H9 (cell line): ENCODE data around the gene CD84. TPM values are rescaled to one million over a fixed set of nuclear protein-coding genes. Genes with fewer than 3 reads are reported as not detected.

Experiments used
- DNase-seq: peaks from one replicate; pipeline ENCODE4 v3.0.0-alpha.2; 2017
- H2AFZ ChIP-seq: one replicate; pipeline ENCODE4 v1.6.1; 2013; ENCODE audit warnings: mild to moderate bottlenecking, low read length, control low read depth, moderate library complexity
- H2AK5ac ChIP-seq: 2 replicates; pipeline ENCODE4 v1.6.1; 2013; ENCODE audit warnings: low read length, control low read depth, mixed read lengths; ENCODE audit not compliant: insufficient read length
- H2BK120ac ChIP-seq: one replicate; pipeline ENCODE4 v1.6.1; 2013; ENCODE audit warnings: low read depth, mild to moderate bottlenecking, low read length, control low read depth, inconsistent platforms; ENCODE audit not compliant: poor library complexity, severe bottlenecking
- H2BK12ac ChIP-seq: 2 replicates; pipeline ENCODE4 v1.6.1; 2013; ENCODE audit warnings: low read length, control low read depth, mixed read lengths, low read depth; ENCODE audit not compliant: insufficient read length
- H2BK15ac ChIP-seq: 2 replicates; pipeline ENCODE4 v1.6.1; 2013; ENCODE audit warnings: low read depth, low read length, control low read depth
- H2BK20ac ChIP-seq: one replicate; pipeline ENCODE4 v1.6.1; 2013; ENCODE audit warnings: low read depth, mild to moderate bottlenecking, low read length, control low read depth, inconsistent platforms; ENCODE audit not compliant: poor library complexity, severe bottlenecking
- H2BK5ac ChIP-seq: 2 replicates; pipeline ENCODE4 v1.6.1; 2013; ENCODE audit warnings: low read length, control low read depth, mixed read lengths; ENCODE audit not compliant: insufficient read length
- H3K14ac ChIP-seq: 2 replicates; pipeline ENCODE4 v1.6.1; 2013; ENCODE audit warnings: low read length, control low read depth; ENCODE audit not compliant: insufficient read depth
- H3K18ac ChIP-seq: 2 replicates; pipeline ENCODE4 v1.6.1; 2013; ENCODE audit warnings: low read depth, mild to moderate bottlenecking, mixed read lengths, low read length, control low read depth; ENCODE audit not compliant: insufficient read length
- H3K23ac ChIP-seq: 2 replicates; pipeline ENCODE4 v1.6.1; 2013; ENCODE audit warnings: low read length, control low read depth, mixed read lengths, low read depth; ENCODE audit not compliant: insufficient read length
- H3K23me2 ChIP-seq: 2 replicates; pipeline ENCODE4 v1.6.1; 2013; ENCODE audit warnings: low read depth, mild to moderate bottlenecking, mixed read lengths, low read length, control low read depth; ENCODE audit not compliant: insufficient read length, poor library complexity, severe bottlenecking
- H3K27ac ChIP-seq: 2 replicates; pipeline ENCODE4 v1.5.1; 2013; ENCODE audit warnings: low read length, control low read depth, mixed read lengths, low read depth; ENCODE audit not compliant: insufficient read length
- H3K27me3 ChIP-seq: 2 replicates; pipeline ENCODE4 v1.6.1; 2013; ENCODE audit warnings: low read length, control low read depth, inconsistent platforms; ENCODE audit not compliant: insufficient read depth
- H3K4ac ChIP-seq: 2 replicates; pipeline ENCODE4 v1.6.1; 2013; ENCODE audit warnings: low read depth, mild to moderate bottlenecking, control low read depth, inconsistent platforms, low read length, moderate library complexity
- H3K4me1 ChIP-seq: 2 replicates; pipeline ENCODE4 v1.6.1; 2013; ENCODE audit warnings: low read length, control low read depth, inconsistent platforms; ENCODE audit not compliant: insufficient read depth
- H3K4me2 ChIP-seq: 2 replicates; pipeline ENCODE4 v1.6.1; 2013; ENCODE audit warnings: low read length, control low read depth, mixed read lengths; ENCODE audit not compliant: insufficient read length, insufficient read depth
- H3K56ac ChIP-seq: 2 replicates; pipeline ENCODE4 v1.6.1; 2013; ENCODE audit warnings: low read depth, mild to moderate bottlenecking, mixed read lengths, low read length, control low read depth; ENCODE audit not compliant: insufficient read length
- H3K79me1 ChIP-seq: 2 replicates; pipeline ENCODE4 v1.6.1; 2013; ENCODE audit warnings: low read depth, mild to moderate bottlenecking, moderate library complexity, low read length, control low read depth, inconsistent platforms; ENCODE audit not compliant: insufficient read depth, poor library complexity, severe bottlenecking
- H3K79me2 ChIP-seq: 2 replicates; pipeline ENCODE4 v1.6.1; 2013; ENCODE audit warnings: low read length, control low read depth, inconsistent platforms; ENCODE audit not compliant: insufficient read depth
- H3K9ac ChIP-seq: 2 replicates; pipeline ENCODE4 v1.6.1; 2013; ENCODE audit warnings: low read length, control low read depth, mixed read lengths; ENCODE audit not compliant: insufficient read length; ENCODE audit errors: extremely low read depth
- H3K9me3 ChIP-seq: one replicate; pipeline ENCODE4 v1.6.1; 2013; ENCODE audit warnings: low read depth, low read length, inconsistent platforms; ENCODE audit not compliant: control insufficient read depth
- H3T11ph ChIP-seq: one replicate; pipeline ENCODE4 v1.6.1; 2013; ENCODE audit warnings: mild to moderate bottlenecking, low read length, control low read depth, inconsistent platforms
- H4K20me1 ChIP-seq: one replicate; pipeline ENCODE4 v1.6.1; 2013; ENCODE audit not compliant: control insufficient read depth, insufficient read length, insufficient read depth
- H4K5ac ChIP-seq: 2 replicates; pipeline ENCODE4 v1.6.1; 2013; ENCODE audit warnings: low read depth, mild to moderate bottlenecking, mixed read lengths, low read length, control low read depth; ENCODE audit not compliant: insufficient read length
- H4K8ac ChIP-seq: replicated peaks from 2 replicates; pipeline ENCODE4 v1.6.1; 2013; ENCODE audit warnings: low read length, control low read depth, mixed read lengths, low read depth; ENCODE audit not compliant: insufficient read length
- H4K91ac ChIP-seq: 2 replicates; pipeline ENCODE4 v1.6.1; 2013; ENCODE audit warnings: low read depth, mild to moderate bottlenecking, moderate library complexity, mixed read lengths, low read length, control low read depth; ENCODE audit not compliant: insufficient read length
- H3K27ac Mint-ChIP-seq, 3 experiments: 2 replicates in 2 of 3; 3 replicates in 1 of 3; pipeline ENCODE4 v1.8.0; 2020 to 2021; ENCODE audit warnings: mixed read lengths in 3 of 3, mild to moderate bottlenecking in 1 of 3, moderate library complexity in 1 of 3
- H3K27me3 Mint-ChIP-seq: 2 replicates; pipeline ENCODE4 v1.8.0; 2021; ENCODE audit warnings: low read depth, mild to moderate bottlenecking, moderate library complexity, mixed read lengths
- H3K36me3 Mint-ChIP-seq, 3 experiments: 2 replicates in 2 of 3; 3 replicates in 1 of 3; pipeline ENCODE4 v1.8.0; 2020 to 2021; ENCODE audit warnings: low read depth in 3 of 3, mixed read lengths in 3 of 3; ENCODE audit not compliant: insufficient read depth in 1 of 3
- H3K4me1 Mint-ChIP-seq, 2 experiments: 2 replicates each; pipeline ENCODE4 v1.8.0; 2020; ENCODE audit warnings: mixed read lengths in 2 of 2
- H3K4me3 Mint-ChIP-seq, 2 experiments: 2 replicates in 1 of 2; 3 replicates in 1 of 2; pipeline ENCODE4 v1.8.0; 2020 to 2021; ENCODE audit warnings: mild to moderate bottlenecking in 2 of 2, mixed read lengths in 2 of 2, moderate library complexity in 1 of 2
- H3K9me3 Mint-ChIP-seq, 2 experiments: 2 replicates in 1 of 2; 3 replicates in 1 of 2; pipeline ENCODE4 v1.8.0; 2020; ENCODE audit warnings: mild to moderate bottlenecking in 2 of 2, mixed read lengths in 2 of 2, moderate library complexity in 1 of 2
- WGBS: extraction: QIAGEN DNeasy Blood & Tissue Kit; methylation state at CpG from one replicate; pipeline ENCODE4 v1.1.7; 2013; ENCODE audit warnings: missing lambda C conversion rate, low lambda C conversion rate, mixed read lengths; ENCODE audit not compliant: insufficient read length; ENCODE audit errors: extremely low coverage; 5-methylcytosine and 5-hydroxymethylcytosine counted together
- total RNA-seq: library from RNA; stranded (reverse); gene quantifications from 2 replicates; pipeline ENCODE4 v1.2.1, GENCODE V29; 2021
- TF ChIP-seq, protein P1 (sequence below): fragments of 200-600 bp; sonication (generic); conservative IDR thresholded peaks from 3 replicates; pipeline ENCODE4 v1.8.0; 2021; ENCODE audit warnings: antibody characterized with exemption, mild to moderate bottlenecking

Gene CD84
- total RNA-seq, 1 experiment from 2014 or later = not detected

GRCh38 chr1:160614410-160614809 is 35.1 kb upstream of the CD84 start:
- H3K9me3 Mint-ChIP-seq = peaks cover 0 to 5% of the 10 kb centered on the region in 2 experiments; a peak in 3 of 5 replicates
- Histone ChIP-seq H3T11ph (no peak overlapping the region), H3K14ac (no peak overlapping the region), H2BK15ac (no peak overlapping the region), H2AK5ac (no peak overlapping the region), H3K4me2 (no peak overlapping the region), H2BK12ac (no peak overlapping the region), H3K18ac (no peak overlapping the region), H3K4me1 (no peaks in the 10 kb centered on the region), H3K27me3 (no peaks in the 10 kb centered on the region), H2BK20ac (no peak overlapping the region), H4K5ac (no peak overlapping the region), H3K9me3 (no peaks in the 10 kb centered on the region), H2BK5ac (no peak overlapping the region), H3K4ac (no peak overlapping the region), H2AFZ (no peak overlapping the region), H3K27ac (no peak overlapping the region), H3K23ac (no peak overlapping the region), H2BK120ac (no peak overlapping the region), H3K23me2 (no peaks in the 10 kb centered on the region), H3K79me2 (no peaks in the 10 kb centered on the region), H4K91ac (no peak overlapping the region), H4K8ac (no peak overlapping the region), H3K9ac (no peak overlapping the region), H3K56ac (no peak overlapping the region), H3K79me1 (no peaks in the 10 kb centered on the region), H4K20me1 (no peaks in the 10 kb centered on the region)
- H3K27ac Mint-ChIP-seq = no peak overlapping the region
- TF ChIP-seq, protein P1, sequence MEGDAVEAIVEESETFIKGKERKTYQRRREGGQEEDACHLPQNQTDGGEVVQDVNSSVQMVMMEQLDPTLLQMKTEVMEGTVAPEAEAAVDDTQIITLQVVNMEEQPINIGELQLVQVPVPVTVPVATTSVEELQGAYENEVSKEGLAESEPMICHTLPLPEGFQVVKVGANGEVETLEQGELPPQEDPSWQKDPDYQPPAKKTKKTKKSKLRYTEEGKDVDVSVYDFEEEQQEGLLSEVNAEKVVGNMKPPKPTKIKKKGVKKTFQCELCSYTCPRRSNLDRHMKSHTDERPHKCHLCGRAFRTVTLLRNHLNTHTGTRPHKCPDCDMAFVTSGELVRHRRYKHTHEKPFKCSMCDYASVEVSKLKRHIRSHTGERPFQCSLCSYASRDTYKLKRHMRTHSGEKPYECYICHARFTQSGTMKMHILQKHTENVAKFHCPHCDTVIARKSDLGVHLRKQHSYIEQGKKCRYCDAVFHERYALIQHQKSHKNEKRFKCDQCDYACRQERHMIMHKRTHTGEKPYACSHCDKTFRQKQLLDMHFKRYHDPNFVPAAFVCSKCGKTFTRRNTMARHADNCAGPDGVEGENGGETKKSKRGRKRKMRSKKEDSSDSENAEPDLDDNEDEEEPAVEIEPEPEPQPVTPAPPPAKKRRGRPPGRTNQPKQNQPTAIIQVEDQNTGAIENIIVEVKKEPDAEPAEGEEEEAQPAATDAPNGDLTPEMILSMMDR = no peak
- WGBS = no CpG with 5 or more reads among the region's 5 CpGs
- no peaks in the 10 kb centered on the region; the same call in 1 of the 2 replicates for H3K27me3 Mint-ChIP-seq
- no peak for DNase-seq
- H3K4me1 Mint-ChIP-seq = peaks cover 12 to 14% of the 10 kb centered on the region in 2 experiments
- H3K36me3 Mint-ChIP-seq = peaks cover 4 to 6% (median 6%) of the 10 kb centered on the region in 3 experiments; a peak in 6 of 7 replicates
- no peak overlapping the region for H3K4me3 Mint-ChIP-seq
